ENCODE results near the gene BEAN1.

The BEAN1 gene

DNA sequence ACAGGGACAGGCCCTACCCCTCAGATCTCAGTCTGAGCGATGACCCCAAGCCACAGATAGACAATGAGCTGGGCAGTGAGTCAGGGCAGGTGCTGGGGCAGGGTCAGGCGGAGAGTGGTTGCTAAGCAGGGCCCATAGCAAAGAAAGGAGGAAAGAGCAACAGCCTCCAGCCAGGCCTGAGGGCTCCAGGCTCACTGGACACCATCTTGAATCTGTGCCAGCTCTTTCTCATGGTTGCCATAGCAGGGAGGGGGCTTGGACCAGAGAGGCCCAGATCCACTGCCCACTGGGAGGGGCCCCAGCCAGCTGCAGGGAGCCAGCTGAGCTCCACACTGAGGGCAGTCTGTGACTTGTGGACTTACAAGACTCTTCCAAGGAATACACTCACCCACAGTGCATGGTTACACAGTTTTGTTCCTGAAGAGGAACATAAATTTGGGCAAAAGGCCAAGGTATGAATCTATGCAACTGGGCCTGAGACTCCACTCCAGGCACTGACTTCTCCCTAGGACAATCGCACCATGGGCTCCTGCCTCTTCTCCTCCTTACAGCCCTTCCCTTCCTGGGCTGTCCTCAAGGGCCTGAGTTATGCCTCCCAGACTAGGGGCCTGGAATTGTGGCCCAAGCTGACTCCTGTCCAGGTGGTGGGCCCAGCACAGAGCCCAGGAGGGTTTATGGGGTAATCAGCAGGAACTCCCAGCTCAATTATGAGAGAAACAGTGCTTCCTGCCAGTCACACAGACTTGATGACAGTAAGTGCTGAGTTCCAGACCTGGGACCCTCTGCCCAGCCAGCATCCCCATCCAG is 59.9 kb downstream of the BEAN1 start (continued):
- TF ChIP-seq, protein P1, sequence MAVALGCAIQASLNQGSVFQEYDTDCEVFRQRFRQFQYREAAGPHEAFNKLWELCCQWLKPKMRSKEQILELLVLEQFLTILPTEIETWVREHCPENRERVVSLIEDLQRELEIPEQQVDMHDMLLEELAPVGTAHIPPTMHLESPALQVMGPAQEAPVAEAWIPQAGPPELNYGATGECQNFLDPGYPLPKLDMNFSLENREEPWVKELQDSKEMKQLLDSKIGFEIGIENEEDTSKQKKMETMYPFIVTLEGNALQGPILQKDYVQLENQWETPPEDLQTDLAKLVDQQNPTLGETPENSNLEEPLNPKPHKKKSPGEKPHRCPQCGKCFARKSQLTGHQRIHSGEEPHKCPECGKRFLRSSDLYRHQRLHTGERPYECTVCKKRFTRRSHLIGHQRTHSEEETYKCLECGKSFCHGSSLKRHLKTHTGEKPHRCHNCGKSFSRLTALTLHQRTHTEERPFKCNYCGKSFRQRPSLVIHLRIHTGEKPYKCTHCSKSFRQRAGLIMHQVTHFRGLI (tag by site-specific recombination; IDR thresholded peaks at IDR 0.05), result no peak
- TF ChIP-seq ZFHX2 (tag by site-specific recombination; conservative IDR thresholded peaks at IDR 0.05), result no peak
- no peak for TF ChIP-seq ZNF202 (tag by site-specific recombination; IDR thresholded peaks at IDR 0.05; ENCODE audit: borderline replicate concordance)
- TF ChIP-seq ZIC2 (tag by site-specific recombination; IDR thresholded peaks at IDR 0.05), result peak; percentile 54

DNA sequence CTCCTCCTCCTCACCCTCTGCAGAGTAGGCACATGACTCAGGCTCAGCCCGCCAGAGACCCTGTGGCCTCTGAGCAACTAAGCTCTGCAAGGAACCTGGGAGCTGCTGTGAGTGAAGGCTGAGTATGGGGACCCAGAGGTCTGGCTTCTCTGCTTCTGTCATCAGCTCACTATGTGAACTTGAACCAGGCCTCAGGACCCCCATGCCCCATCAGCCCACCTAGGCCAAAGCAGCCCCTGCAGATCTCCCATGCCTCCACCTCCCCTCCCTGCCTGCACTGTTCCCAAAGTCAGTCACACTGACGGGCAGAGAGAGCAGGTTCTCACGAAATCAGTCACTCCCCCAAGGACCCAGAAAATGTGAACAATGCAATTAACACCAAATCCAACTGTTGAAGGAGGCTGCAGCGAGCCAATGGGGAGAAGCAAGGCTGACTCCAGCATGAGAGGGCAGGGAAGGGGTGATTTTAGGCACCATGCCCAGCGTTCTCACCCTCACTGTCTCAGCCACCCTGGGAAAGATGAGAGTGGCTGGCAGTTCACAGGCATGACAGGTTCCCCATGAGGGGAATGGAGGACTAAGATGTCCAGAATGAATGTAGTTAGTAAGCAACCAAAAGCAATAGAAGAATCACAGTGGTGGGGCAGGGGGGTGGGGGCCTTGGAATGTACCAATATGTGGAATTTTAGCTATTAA is 60.6 kb downstream of the BEAN1 start:
- Histone ChIP-seq H3K9me3 (ENCODE audit: control insufficient read depth, insufficient read depth, low read depth, low read length) (no peaks in the 10 kb centered on the region), H3K36me3 (ENCODE audit: control insufficient read depth in 2 of 2, insufficient read depth in 1 of 2, low read length in 2 of 2) (no peaks in the 10 kb centered on the region), H3K4me1 (ENCODE audit: control insufficient read depth, insufficient read depth, low read length) (no peaks in the 10 kb centered on the region), H3K27ac (ENCODE audit: extremely low read depth, low read depth, low read length) (no peak overlapping the region), H3K4me3 (ENCODE audit: low read depth, low read length) (no peak overlapping the region)
- CTCF ChIA-PET, result interaction anchor here (0.7 to 2.4 kb wide), 6 partner anchors 8 to 130 kb away, joined by 3 to 14 read pairs (median 4); no protein-coding TSS in a partner anchor
- TF ChIP-seq ZNF621 (tag by site-specific recombination; IDR thresholded peaks at IDR 0.05) (no peak), YY2 (tag by site-specific recombination; IDR thresholded peaks at IDR 0.05) (no peak), BCL11B (tag by site-specific recombination; IDR thresholded peaks at IDR 0.05; ENCODE audit: low read depth) (no peak)
- POLR2A ChIA-PET, result interaction anchor here (0.6 kb wide), 1 partner anchor 9 kb away, joined by 5 read pairs; no protein-coding TSS in a partner anchor

DNA sequence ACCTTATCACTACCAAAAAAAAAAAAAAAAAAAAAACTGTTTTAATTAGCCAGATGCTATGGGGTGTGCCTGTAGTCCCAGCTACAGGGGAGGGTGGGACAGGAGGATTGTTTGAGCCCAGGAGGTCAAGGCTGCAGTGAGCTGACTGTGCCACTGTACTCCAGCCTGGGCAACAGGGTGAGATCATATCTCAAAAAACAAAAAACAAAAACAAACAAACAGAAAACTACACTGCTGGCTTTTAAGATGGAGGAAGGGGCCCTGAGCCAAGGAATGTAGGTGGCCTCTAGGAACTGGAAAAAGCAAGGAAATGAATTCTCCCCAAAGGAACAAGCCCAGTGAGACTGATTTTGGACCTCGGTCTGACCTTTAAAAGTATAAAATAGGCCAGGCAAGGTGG is 61.4 kb downstream of the BEAN1 start:
- Histone ChIP-seq H3K4me1 (ENCODE audit: control insufficient read depth, insufficient read depth, low read length) (no peaks in the 10 kb centered on the region), H3K4me3 (ENCODE audit: low read depth, low read length) (no peak overlapping the region), H3K9me3 (ENCODE audit: control insufficient read depth, insufficient read depth, low read depth, low read length) (no peaks in the 10 kb centered on the region), H3K36me3 (ENCODE audit: control insufficient read depth in 2 of 2, insufficient read depth in 1 of 2, low read length in 2 of 2) (no peaks in the 10 kb centered on the region), H3K27ac (ENCODE audit: extremely low read depth, low read depth, low read length) (no peak overlapping the region)
- POLR2A ChIA-PET, result interaction anchor here (0.5 to 0.6 kb wide), 2 partner anchors 10 to 13 kb away, joined by 3 to 5 read pairs; no protein-coding TSS in a partner anchor
- CTCF ChIA-PET, result interaction anchor here (0.7 to 2.4 kb wide), 2 partner anchors 76 to 82 kb away, joined by 3 to 14 read pairs; no protein-coding TSS in a partner anchor
- TF ChIP-seq, protein P2, sequence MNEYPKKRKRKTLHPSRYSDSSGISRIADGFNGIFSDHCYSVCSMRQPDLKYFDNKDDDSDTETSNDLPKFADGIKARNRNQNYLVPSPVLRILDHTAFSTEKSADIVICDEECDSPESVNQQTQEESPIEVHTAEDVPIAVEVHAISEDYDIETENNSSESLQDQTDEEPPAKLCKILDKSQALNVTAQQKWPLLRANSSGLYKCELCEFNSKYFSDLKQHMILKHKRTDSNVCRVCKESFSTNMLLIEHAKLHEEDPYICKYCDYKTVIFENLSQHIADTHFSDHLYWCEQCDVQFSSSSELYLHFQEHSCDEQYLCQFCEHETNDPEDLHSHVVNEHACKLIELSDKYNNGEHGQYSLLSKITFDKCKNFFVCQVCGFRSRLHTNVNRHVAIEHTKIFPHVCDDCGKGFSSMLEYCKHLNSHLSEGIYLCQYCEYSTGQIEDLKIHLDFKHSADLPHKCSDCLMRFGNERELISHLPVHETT (tag by site-specific recombination; IDR thresholded peaks at IDR 0.05), result no peak
- TF ChIP-seq, protein P3, sequence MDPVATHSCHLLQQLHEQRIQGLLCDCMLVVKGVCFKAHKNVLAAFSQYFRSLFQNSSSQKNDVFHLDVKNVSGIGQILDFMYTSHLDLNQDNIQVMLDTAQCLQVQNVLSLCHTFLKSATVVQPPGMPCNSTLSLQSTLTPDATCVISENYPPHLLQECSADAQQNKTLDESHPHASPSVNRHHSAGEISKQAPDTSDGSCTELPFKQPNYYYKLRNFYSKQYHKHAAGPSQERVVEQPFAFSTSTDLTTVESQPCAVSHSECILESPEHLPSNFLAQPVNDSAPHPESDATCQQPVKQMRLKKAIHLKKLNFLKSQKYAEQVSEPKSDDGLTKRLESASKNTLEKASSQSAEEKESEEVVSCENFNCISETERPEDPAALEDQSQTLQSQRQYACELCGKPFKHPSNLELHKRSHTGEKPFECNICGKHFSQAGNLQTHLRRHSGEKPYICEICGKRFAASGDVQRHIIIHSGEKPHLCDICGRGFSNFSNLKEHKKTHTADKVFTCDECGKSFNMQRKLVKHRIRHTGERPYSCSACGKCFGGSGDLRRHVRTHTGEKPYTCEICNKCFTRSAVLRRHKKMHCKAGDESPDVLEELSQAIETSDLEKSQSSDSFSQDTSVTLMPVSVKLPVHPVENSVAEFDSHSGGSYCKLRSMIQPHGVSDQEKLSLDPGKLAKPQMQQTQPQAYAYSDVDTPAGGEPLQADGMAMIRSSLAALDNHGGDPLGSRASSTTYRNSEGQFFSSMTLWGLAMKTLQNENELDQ (tag by site-specific recombination; IDR thresholded peaks at IDR 0.05; ENCODE audit: low read depth), result no peak
- TF ChIP-seq ZNF426 (tag by site-specific recombination; IDR thresholded peaks at IDR 0.05) (no peak), ZNF174 (tag by site-specific recombination; IDR thresholded peaks at IDR 0.05) (no peak), BCL11A (tag by site-specific recombination; IDR thresholded peaks at IDR 0.05; ENCODE audit: low read depth) (no peak), FEZF1 (tag by site-specific recombination; IDR thresholded peaks at IDR 0.05) (no peak)
- TF ChIP-seq, protein P4, sequence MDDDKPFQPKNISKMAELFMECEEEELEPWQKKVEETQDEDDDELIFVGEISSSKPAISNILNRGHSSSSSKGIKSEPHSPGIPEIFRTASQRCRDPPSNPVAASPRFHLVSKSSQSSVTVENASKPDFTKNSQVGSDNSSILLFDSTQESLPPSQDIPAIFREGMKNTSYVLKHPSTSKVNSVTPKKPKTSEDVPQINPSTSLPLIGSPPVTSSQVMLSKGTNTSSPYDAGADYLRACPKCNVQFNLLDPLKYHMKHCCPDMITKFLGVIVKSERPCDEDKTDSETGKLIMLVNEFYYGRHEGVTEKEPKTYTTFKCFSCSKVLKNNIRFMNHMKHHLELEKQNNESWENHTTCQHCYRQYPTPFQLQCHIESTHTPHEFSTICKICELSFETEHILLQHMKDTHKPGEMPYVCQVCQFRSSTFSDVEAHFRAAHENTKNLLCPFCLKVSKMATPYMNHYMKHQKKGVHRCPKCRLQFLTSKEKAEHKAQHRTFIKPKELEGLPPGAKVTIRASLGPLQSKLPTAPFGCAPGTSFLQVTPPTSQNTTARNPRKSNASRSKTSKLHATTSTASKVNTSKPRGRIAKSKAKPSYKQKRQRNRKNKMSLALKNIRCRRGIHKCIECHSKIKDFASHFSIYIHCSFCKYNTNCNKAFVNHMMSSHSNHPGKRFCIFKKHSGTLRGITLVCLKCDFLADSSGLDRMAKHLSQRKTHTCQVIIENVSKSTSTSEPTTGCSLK (tag by site-specific recombination; IDR thresholded peaks at IDR 0.05), result no peak
- TF ChIP-seq, protein P5, sequence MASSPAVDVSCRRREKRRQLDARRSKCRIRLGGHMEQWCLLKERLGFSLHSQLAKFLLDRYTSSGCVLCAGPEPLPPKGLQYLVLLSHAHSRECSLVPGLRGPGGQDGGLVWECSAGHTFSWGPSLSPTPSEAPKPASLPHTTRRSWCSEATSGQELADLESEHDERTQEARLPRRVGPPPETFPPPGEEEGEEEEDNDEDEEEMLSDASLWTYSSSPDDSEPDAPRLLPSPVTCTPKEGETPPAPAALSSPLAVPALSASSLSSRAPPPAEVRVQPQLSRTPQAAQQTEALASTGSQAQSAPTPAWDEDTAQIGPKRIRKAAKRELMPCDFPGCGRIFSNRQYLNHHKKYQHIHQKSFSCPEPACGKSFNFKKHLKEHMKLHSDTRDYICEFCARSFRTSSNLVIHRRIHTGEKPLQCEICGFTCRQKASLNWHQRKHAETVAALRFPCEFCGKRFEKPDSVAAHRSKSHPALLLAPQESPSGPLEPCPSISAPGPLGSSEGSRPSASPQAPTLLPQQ (tag by site-specific recombination; IDR thresholded peaks at IDR 0.05), result no peak

Measured in HEK293 (cell line).